ENCODE data around the gene COL5A1. TPM values are rescaled to one million over a fixed set of nuclear protein-coding genes. Genes with fewer than 3 reads are reported as not detected.

Gene COL5A1
- total RNA-seq, 1 experiment from 2014 or later, result 9.5 TPM

DNA sequence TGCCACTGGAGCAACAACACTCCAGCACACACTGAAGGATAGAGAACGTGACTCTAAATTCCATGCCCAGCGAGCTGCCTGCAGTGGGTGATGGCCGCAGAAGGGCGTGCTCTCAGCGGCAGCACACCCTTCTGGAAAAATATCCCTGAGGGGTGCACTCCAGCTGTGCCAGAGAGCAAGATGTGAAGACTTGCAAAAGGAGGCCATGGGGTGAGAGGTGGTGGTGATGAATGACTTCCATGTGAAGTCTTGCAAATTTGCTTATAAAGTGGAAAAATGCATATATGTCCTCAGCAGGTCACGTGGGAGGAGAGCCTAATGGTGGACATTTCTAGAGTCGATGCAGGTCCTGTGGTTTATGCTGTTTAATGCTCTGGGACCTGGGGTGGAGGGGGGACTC lies 39.8 kb upstream of the COL5A1 start:
- Histone ChIP-seq H2BK5ac (ENCODE audit: insufficient read length, low read length) (no peak overlapping the region), H2AK5ac (ENCODE audit: insufficient read length, low read length) (no peak overlapping the region), H3K4ac (ENCODE audit: low read depth, low read length) (no peak overlapping the region), H3K27ac (ENCODE audit: insufficient read length, low read depth, low read length) (no peak overlapping the region), H3T11ph (ENCODE audit: low read length) (no peak overlapping the region), H3K79me1 (ENCODE audit: insufficient read depth, low read depth, low read length, poor library complexity, severe bottlenecking) (no peaks in the 10 kb centered on the region), H2BK20ac (ENCODE audit: low read depth, low read length, poor library complexity, severe bottlenecking) (no peak overlapping the region), H3K23ac (ENCODE audit: insufficient read length, low read depth, low read length) (no peak overlapping the region), H3K23me2 (ENCODE audit: insufficient read length, low read depth, low read length, poor library complexity, severe bottlenecking) (no peaks in the 10 kb centered on the region), H2AFZ (ENCODE audit: low read length) (no peak overlapping the region), H4K5ac (ENCODE audit: insufficient read length, low read depth, low read length) (no peak overlapping the region), H3K4me2 (ENCODE audit: insufficient read depth, insufficient read length, low read length) (no peak overlapping the region), H3K56ac (ENCODE audit: insufficient read length, low read depth, low read length) (no peak overlapping the region), H3K18ac (ENCODE audit: insufficient read length, low read depth, low read length) (no peak overlapping the region), H3K79me2 (ENCODE audit: insufficient read depth, low read length) (no peaks in the 10 kb centered on the region), H2BK12ac (ENCODE audit: insufficient read length, low read depth, low read length) (no peak overlapping the region), H3K9me3 (ENCODE audit: control insufficient read depth, low read depth, low read length) (no peaks in the 10 kb centered on the region), H3K14ac (ENCODE audit: insufficient read depth, low read length) (no peak overlapping the region), H4K8ac (replicated peaks; ENCODE audit: insufficient read length, low read depth, low read length) (no peak overlapping the region), H3K9ac (ENCODE audit: extremely low read depth, insufficient read length, low read length) (no peak overlapping the region), H4K20me1 (ENCODE audit: control insufficient read depth, insufficient read depth, insufficient read length) (no peaks in the 10 kb centered on the region), H2BK120ac (ENCODE audit: low read depth, low read length, poor library complexity, severe bottlenecking) (no peak overlapping the region), H3K4me1 (ENCODE audit: insufficient read depth, low read length) (no peaks in the 10 kb centered on the region), H2BK15ac (ENCODE audit: low read depth, low read length) (no peak overlapping the region), H3K27me3 (ENCODE audit: insufficient read depth, low read length) (no peaks in the 10 kb centered on the region), H4K91ac (ENCODE audit: insufficient read length, low read depth, low read length) (no peak overlapping the region)
- H3K4me1 Mint-ChIP-seq, result 0 out of 4 replicates have a peak, but pooled peaks cover 0 to 3% of the 10 kb centered on the region in 2 experiments
- no peaks in the 10 kb centered on the region for H3K9me3 Mint-ChIP-seq
- no peak overlapping the region for H3K4me3 Mint-ChIP-seq
- peaks cover 2% of the 10 kb centered on the region for H3K27me3 Mint-ChIP-seq (ENCODE audit: low read depth)
- no peak overlapping the region for H3K27ac Mint-ChIP-seq
- H3K36me3 Mint-ChIP-seq (ENCODE audit: insufficient read depth in 1 of 3, low read depth in 3 of 3), result no peaks in the 10 kb centered on the region
- no CpG with 5 or more reads among the region's 7 CpGs for WGBS (ENCODE audit: extremely low coverage, insufficient read length, low lambda C conversion rate)
- DNase-seq, result no peak
- TF ChIP-seq, protein P1, sequence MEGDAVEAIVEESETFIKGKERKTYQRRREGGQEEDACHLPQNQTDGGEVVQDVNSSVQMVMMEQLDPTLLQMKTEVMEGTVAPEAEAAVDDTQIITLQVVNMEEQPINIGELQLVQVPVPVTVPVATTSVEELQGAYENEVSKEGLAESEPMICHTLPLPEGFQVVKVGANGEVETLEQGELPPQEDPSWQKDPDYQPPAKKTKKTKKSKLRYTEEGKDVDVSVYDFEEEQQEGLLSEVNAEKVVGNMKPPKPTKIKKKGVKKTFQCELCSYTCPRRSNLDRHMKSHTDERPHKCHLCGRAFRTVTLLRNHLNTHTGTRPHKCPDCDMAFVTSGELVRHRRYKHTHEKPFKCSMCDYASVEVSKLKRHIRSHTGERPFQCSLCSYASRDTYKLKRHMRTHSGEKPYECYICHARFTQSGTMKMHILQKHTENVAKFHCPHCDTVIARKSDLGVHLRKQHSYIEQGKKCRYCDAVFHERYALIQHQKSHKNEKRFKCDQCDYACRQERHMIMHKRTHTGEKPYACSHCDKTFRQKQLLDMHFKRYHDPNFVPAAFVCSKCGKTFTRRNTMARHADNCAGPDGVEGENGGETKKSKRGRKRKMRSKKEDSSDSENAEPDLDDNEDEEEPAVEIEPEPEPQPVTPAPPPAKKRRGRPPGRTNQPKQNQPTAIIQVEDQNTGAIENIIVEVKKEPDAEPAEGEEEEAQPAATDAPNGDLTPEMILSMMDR (conservative IDR thresholded peaks at IDR 0.05), result no peak
